ENCODE measurements around the gene CYP51A1. TPM values are rescaled to one million over a fixed set of nuclear protein-coding genes. Genes with fewer than 3 reads are reported as not detected.
A peak's percentile ranks its signal among the peaks of the same experiment; 100 is the strongest.

Gene CYP51A1
- total and polyA plus RNA-seq, 2 of the 13 experiments (the other 11 are each of a cell fraction or from before 2014, with no cell fraction given), result 15.4 to 260 TPM

DNA sequence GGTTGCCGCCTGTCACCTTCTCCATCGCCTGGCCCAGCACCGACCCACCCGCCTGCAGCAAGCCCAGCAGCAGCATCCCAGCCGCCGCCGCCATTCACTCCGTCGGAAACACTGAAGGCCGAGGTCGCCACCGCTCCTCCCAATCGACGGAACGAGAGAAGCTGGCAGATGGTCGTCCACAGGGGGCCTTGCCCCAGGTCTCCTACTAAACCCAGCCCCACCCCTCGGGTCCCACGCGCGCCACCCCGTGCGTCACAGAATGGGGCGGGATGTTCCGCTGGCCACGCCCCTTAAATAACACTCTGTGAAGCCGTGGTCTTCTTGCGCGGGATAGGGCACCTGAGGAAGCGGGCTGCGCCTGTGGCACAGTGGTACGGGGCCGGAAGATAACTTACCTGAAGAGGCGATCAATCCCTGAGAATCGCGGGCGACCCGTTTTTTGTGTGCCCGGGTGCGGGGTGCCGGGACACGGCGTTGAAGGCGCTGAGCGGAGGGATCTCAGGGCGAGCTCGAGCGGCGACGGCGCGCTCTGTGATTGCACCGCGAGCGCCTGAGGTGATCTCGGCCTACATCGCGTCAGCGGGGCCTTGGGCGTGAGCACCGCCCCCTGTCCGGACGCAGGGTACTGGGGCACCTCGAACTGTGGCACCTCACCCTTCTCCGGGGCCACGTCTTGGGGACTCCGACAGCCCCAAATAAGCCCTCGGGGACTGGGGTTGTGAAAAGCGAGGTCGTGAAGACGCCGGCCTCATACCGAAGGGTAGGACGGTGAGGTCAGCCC lies at the start of gene CYP51A1 (continued):
- TF ChIP-seq, protein P1, sequence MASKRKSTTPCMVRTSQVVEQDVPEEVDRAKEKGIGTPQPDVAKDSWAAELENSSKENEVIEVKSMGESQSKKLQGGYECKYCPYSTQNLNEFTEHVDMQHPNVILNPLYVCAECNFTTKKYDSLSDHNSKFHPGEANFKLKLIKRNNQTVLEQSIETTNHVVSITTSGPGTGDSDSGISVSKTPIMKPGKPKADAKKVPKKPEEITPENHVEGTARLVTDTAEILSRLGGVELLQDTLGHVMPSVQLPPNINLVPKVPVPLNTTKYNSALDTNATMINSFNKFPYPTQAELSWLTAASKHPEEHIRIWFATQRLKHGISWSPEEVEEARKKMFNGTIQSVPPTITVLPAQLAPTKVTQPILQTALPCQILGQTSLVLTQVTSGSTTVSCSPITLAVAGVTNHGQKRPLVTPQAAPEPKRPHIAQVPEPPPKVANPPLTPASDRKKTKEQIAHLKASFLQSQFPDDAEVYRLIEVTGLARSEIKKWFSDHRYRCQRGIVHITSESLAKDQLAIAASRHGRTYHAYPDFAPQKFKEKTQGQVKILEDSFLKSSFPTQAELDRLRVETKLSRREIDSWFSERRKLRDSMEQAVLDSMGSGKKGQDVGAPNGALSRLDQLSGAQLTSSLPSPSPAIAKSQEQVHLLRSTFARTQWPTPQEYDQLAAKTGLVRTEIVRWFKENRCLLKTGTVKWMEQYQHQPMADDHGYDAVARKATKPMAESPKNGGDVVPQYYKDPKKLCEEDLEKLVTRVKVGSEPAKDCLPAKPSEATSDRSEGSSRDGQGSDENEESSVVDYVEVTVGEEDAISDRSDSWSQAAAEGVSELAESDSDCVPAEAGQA (IDR thresholded peaks at IDR 0.05; ENCODE audit: low read depth), result peak; percentile 74; the same call in 1 of the 2 replicates
- TF ChIP-seq, protein P1 (CRISPR knock-in tag; IDR thresholded peaks at IDR 0.05; ENCODE audit: borderline replicate concordance), result peak; percentile 78; the same call in 1 of the 2 replicates
- TF ChIP-seq, protein P2, sequence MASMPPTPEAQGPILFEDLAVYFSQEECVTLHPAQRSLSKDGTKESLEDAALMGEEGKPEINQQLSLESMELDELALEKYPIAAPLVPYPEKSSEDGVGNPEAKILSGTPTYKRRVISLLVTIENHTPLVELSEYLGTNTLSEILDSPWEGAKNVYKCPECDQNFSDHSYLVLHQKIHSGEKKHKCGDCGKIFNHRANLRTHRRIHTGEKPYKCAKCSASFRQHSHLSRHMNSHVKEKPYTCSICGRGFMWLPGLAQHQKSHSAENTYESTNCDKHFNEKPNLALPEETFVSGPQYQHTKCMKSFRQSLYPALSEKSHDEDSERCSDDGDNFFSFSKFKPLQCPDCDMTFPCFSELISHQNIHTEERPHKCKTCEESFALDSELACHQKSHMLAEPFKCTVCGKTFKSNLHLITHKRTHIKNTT (CRISPR knock-in tag; IDR thresholded peaks at IDR 0.05), result no peak
- TF ChIP-seq TCF12 (IDR thresholded peaks at IDR 0.05) (no peak), TCF12 (CRISPR knock-in tag; IDR thresholded peaks at IDR 0.05) (0 out of 2 replicates have a peak, but pooled peaks have one; percentile 43), JDP2 (CRISPR knock-in tag; IDR thresholded peaks at IDR 0.05; ENCODE audit: borderline replicate concordance) (no peak), HNRNPK (IDR thresholded peaks at IDR 0.05; ENCODE audit: low read depth, low read length, poor library complexity, severe bottlenecking) (no peak), ELF3 (CRISPR knock-in tag; IDR thresholded peaks at IDR 0.05) (peak; percentile 21; the same call in 1 of the 2 replicates), CREB1 (IDR thresholded peaks at IDR 0.05) (peak; percentile 84), CREB1 (CRISPR knock-in tag; IDR thresholded peaks at IDR 0.05) (peak; percentile 97), ZNF557 (CRISPR knock-in tag; IDR thresholded peaks at IDR 0.05) (no peak; the same call in 1 of the 2 replicates), ONECUT2 (CRISPR knock-in tag; IDR thresholded peaks at IDR 0.05) (no peak; the same call in 1 of the 2 replicates), CEBPB (IDR thresholded peaks at IDR 0.05; ENCODE audit: borderline replicate concordance, low read depth, low read length) (peak; percentile 30; the same call in 1 of the 2 replicates)
- TF ChIP-seq, protein P3, sequence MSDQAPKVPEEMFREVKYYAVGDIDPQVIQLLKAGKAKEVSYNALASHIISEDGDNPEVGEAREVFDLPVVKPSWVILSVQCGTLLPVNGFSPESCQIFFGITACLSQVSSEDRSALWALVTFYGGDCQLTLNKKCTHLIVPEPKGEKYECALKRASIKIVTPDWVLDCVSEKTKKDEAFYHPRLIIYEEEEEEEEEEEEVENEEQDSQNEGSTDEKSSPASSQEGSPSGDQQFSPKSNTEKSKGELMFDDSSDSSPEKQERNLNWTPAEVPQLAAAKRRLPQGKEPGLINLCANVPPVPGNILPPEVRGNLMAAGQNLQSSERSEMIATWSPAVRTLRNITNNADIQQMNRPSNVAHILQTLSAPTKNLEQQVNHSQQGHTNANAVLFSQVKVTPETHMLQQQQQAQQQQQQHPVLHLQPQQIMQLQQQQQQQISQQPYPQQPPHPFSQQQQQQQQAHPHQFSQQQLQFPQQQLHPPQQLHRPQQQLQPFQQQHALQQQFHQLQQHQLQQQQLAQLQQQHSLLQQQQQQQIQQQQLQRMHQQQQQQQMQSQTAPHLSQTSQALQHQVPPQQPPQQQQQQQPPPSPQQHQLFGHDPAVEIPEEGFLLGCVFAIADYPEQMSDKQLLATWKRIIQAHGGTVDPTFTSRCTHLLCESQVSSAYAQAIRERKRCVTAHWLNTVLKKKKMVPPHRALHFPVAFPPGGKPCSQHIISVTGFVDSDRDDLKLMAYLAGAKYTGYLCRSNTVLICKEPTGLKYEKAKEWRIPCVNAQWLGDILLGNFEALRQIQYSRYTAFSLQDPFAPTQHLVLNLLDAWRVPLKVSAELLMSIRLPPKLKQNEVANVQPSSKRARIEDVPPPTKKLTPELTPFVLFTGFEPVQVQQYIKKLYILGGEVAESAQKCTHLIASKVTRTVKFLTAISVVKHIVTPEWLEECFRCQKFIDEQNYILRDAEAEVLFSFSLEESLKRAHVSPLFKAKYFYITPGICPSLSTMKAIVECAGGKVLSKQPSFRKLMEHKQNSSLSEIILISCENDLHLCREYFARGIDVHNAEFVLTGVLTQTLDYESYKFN (CRISPR knock-in tag; conservative IDR thresholded peaks at IDR 0.05), result peak; percentile 49
- TF ChIP-seq, protein P4, sequence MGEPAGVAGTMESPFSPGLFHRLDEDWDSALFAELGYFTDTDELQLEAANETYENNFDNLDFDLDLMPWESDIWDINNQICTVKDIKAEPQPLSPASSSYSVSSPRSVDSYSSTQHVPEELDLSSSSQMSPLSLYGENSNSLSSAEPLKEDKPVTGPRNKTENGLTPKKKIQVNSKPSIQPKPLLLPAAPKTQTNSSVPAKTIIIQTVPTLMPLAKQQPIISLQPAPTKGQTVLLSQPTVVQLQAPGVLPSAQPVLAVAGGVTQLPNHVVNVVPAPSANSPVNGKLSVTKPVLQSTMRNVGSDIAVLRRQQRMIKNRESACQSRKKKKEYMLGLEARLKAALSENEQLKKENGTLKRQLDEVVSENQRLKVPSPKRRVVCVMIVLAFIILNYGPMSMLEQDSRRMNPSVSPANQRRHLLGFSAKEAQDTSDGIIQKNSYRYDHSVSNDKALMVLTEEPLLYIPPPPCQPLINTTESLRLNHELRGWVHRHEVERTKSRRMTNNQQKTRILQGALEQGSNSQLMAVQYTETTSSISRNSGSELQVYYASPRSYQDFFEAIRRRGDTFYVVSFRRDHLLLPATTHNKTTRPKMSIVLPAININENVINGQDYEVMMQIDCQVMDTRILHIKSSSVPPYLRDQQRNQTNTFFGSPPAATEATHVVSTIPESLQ (CRISPR knock-in tag; conservative IDR thresholded peaks at IDR 0.05), result no peak

Measured in HepG2 (cell line).